ENCODE data around the gene NDUFS5.

Gene NDUFS5

GRCh38 chr1:38991638-38992411, 34.3 kb upstream of the NDUFS5 start:
- H3K9ac ChIP-seq: peak overlapping the region; percentile 94 to 99 (median 98)
- H4K20me1 ChIP-seq: peaks cover 48 to 57% (median 53%) of the 10 kb centered on the region in 11 experiments
- H3K4me3 ChIP-seq: peak overlapping the region; percentile 80 to 99 (median 96)
- H3K4me1 ChIP-seq: peaks cover 48 to 57% (median 54%) of the 10 kb centered on the region in 10 experiments
- H3K9me3 ChIP-seq (replicated peaks in 1 of 11): no peaks in the 10 kb centered on the region
- H3K27ac ChIP-seq: peak overlapping the region; percentile 96 to 99 (median 97)
- no peak for TF ChIP-seq Cebpa-rat (IDR thresholded peaks at IDR 0.05)
- H3K4me2 ChIP-seq: peak overlapping the region; percentile 82 to 95 (median 92)
- peaks cover 36 to 45% (median 40%) of the 10 kb centered on the region in 11 experiments for H3K36me3 ChIP-seq
- no peaks in the 10 kb centered on the region for H3K27me3 ChIP-seq

GRCh38 chr1:38992412-38993111, 33.6 kb upstream of the NDUFS5 start:
- Histone ChIP-seq H3K4me3 (peak overlapping the region; percentile 80 to 99 (median 96)), H3K9ac (peak overlapping the region; percentile 94 to 99 (median 98)), H4K20me1 (peaks cover 55 to 64% (median 61%) of the 10 kb centered on the region in 11 experiments), H3K27ac (peak overlapping the region in 10 of 11 experiments; percentile 96 to 99 (median 97); a peak in 20 of 22 replicates), H3K9me3 (replicated peaks in 1 of 11) (no peaks in the 10 kb centered on the region), H3K4me2 (peak overlapping the region; percentile 82 to 95 (median 92)), H3K27me3 (no peaks in the 10 kb centered on the region), H3K36me3 (peaks cover 39 to 52% (median 48%) of the 10 kb centered on the region in 11 experiments), H3K4me1 (peaks cover 54 to 64% (median 61%) of the 10 kb centered on the region in 10 experiments)
- no peak for TF ChIP-seq Cebpa-rat (IDR thresholded peaks at IDR 0.05)

DNA sequence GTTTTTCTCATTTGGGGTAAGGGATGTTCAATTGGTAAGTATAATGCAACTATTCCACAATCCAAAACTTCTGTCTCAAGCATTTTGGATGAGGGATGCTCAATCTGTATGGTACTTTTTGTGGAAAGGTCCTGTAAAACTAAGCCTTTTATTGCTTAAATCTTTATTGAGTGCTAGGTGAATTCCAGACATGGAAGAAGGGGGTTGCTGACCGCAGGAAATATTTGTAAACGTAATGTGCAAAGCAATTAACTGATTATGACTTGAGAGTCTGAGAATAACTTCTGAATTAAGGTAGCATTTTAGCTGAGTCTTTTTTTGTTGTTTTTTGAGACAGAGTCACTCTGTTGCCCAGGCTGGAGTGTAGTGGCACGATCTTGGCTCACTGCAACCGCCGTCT, 32.0 kb upstream of the NDUFS5 start:
- Histone ChIP-seq H3K9me3 (replicated peaks in 1 of 11) (no peaks in the 10 kb centered on the region), H3K9ac (no peak overlapping the region), H3K4me1 (peaks cover 54 to 75% (median 66%) of the 10 kb centered on the region in 10 experiments), H3K27me3 (no peaks in the 10 kb centered on the region), H3K36me3 (peaks cover 55 to 69% (median 64%) of the 10 kb centered on the region in 11 experiments), H3K4me3 (no peak overlapping the region; a peak in 1 of 20 replicates), H4K20me1 (peaks cover 72 to 80% (median 77%) of the 10 kb centered on the region in 11 experiments), H3K4me2 (peak overlapping the region in 8 of 11 experiments; percentile 59 to 95 (median 92); a peak in 8 of 22 replicates), H3K27ac (no peak overlapping the region)
- TF ChIP-seq Cebpa-rat (IDR thresholded peaks at IDR 0.05): no peak

GRCh38 chr1:38997034-38997900, 28.9 kb upstream of the NDUFS5 start:
- H3K4me3 ChIP-seq: no peak overlapping the region
- TF ChIP-seq Cebpa-rat (IDR thresholded peaks at IDR 0.05): no peak; a peak in 1 of 22 replicates
- peaks cover 97 to 100% (median 100%) of the 10 kb centered on the region in 11 experiments for H4K20me1 ChIP-seq
- no peaks in the 10 kb centered on the region for H3K9me3 ChIP-seq (replicated peaks in 1 of 11)
- H3K4me2 ChIP-seq: peak overlapping the region in 9 of 11 experiments; percentile 6 to 93 (median 63); a peak in 15 of 22 replicates
- H3K36me3 ChIP-seq: peaks cover 86 to 99% (median 95%) of the 10 kb centered on the region in 11 experiments
- no peaks in the 10 kb centered on the region for H3K27me3 ChIP-seq
- H3K4me1 ChIP-seq: peaks cover 63 to 81% (median 75%) of the 10 kb centered on the region in 10 experiments
- peak overlapping the region in 4 of 11 experiments; percentile 5 to 50 (median 30); a peak in 6 of 22 replicates for H3K27ac ChIP-seq
- H3K9ac ChIP-seq: peak overlapping the region in 3 of 11 experiments; percentile 11 to 47 (median 21); a peak in 2 of 22 replicates

- peaks cover 97 to 100% (median 100%) of the 10 kb centered on the region in 11 experiments for H4K20me1 ChIP-seq
- H3K36me3 ChIP-seq: peaks cover 91 to 100% (median 99%) of the 10 kb centered on the region in 11 experiments
- no peaks in the 10 kb centered on the region for H3K9me3 ChIP-seq (replicated peaks in 1 of 11)
- peaks cover 63 to 82% (median 75%) of the 10 kb centered on the region in 10 experiments for H3K4me1 ChIP-seq
- H3K27ac ChIP-seq: peak overlapping the region in 2 of 11 experiments; percentile 4 to 50; a peak in 3 of 22 replicates
- H3K9ac ChIP-seq: 0 out of 22 replicates have a peak overlapping the region, but pooled peaks of 1 of the 11 experiments have one; percentile 27
- no peak overlapping the region for H3K4me3 ChIP-seq
- no peaks in the 10 kb centered on the region for H3K27me3 ChIP-seq
- peak overlapping the region in 6 of 11 experiments; percentile 43 to 93 (median 64); a peak in 3 of 22 replicates for H3K4me2 ChIP-seq
- no peak for TF ChIP-seq Cebpa-rat (IDR thresholded peaks at IDR 0.05)
These were observed 28.3 kb upstream of the NDUFS5 start for GRCh38 chr1:38997901-38998190.

DNA sequence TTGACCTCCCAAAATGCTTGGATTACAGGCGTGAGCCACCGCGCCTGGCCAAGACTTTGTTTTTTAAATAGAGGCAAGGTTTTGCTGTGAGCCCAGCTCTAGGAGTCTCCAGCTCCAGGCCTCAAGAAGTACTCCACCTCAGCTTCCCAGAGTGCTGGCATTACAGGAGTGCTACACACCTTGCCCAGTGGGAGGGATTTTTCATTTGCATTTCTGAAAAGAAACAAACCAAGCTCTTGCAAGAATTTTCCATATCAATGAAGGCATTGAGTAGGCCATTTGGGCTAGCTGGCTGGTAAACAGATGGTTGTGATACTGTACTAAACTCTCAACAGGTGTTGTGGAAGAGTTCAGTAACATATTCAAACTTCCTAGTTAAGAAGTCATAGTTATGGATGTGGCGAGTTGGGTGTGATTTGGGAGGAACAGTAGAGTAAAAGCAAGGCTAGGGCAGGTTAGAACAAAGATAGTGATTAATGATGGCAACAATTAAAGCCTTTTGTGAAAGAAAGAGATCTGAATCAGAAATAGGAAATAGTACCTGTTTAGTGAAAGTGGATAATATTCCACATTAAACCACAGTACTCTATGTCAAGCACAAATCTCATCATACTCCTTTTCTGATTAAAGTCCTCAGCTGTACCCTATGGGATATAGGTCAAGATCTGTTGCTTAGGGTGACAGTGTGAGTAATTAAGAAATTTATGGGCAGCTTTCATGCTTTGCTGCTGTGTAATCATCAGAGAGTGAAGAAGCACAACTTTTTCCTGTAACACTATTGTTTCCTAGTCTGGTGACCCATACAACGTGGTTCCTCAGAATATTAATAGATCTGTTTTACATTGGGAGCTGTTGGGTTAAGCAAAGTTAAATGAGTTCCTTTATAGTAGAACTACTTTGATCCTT, 24.4 kb upstream of the NDUFS5 start:
- Histone ChIP-seq H3K9ac (no peak overlapping the region), H3K36me3 (peaks cover 95 to 100% (median 100%) of the 10 kb centered on the region in 11 experiments), H3K4me2 (peak overlapping the region; percentile 27 to 77 (median 63)), H3K4me3 (no peak overlapping the region), H3K27ac (peak overlapping the region in 7 of 11 experiments; percentile 32 to 56 (median 51); a peak in 10 of 22 replicates), H3K9me3 (replicated peaks in 1 of 11) (no peaks in the 10 kb centered on the region), H3K4me1 (peaks cover 30 to 51% (median 45%) of the 10 kb centered on the region in 10 experiments), H4K20me1 (peaks cover 62 to 100% (median 93%) of the 10 kb centered on the region in 11 experiments), H3K27me3 (no peaks in the 10 kb centered on the region)
- TF ChIP-seq Cebpa-rat (IDR thresholded peaks at IDR 0.05): no peak

DNA sequence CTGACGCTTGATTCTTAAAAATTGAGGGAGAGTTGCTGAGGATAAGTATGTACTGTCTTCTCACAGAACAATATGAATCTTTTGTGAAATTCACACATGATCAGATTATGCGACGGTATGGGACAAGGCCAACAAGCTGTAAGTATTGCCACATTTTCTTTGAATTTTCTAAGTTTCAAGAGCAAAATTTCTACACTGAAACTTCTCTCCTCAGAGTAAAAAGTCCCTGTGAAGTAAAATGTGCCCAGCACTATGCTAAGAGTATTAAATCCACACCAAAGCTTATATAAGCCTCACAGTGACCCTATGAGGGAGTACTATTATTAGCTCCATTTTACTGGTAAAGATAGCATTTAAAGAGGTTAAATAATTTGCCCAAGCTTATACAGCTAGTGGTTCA, 22.9 kb upstream of the NDUFS5 start:
- Histone ChIP-seq H3K4me1 (peaks cover 26 to 37% (median 34%) of the 10 kb centered on the region in 10 experiments), H4K20me1 (peaks cover 47 to 95% (median 79%) of the 10 kb centered on the region in 11 experiments), H3K27ac (peak overlapping the region; percentile 2 to 56 (median 42); a peak in 16 of 22 replicates), H3K4me2 (peak overlapping the region in 8 of 11 experiments; percentile 27 to 77 (median 62); a peak in 13 of 22 replicates), H3K36me3 (peaks cover 100% of the 10 kb centered on the region in 11 experiments), H3K4me3 (no peak overlapping the region), H3K27me3 (no peaks in the 10 kb centered on the region), H3K9ac (peak overlapping the region in 4 of 11 experiments; percentile 2 to 37 (median 14); a peak in 5 of 22 replicates), H3K9me3 (replicated peaks in 1 of 11) (no peaks in the 10 kb centered on the region)
- no peak for TF ChIP-seq Cebpa-rat (IDR thresholded peaks at IDR 0.05)

All from BLaER1 treated with 17β-estradiol and CSF1 and Interleukin-3, amounts not matched to agents 10 nM and 100 nM (cell line).